ENCODE data around the gene FKBP8. TPM values are rescaled to one million over a fixed set of nuclear protein-coding genes. Genes with fewer than 3 reads are reported as not detected.
A peak's percentile ranks its signal among the peaks of the same experiment; 100 is the strongest.

FKBP8 gene
- total RNA-seq, 2 donors from 2014 or later: 169 to 174 TPM

GRCh38 chr19:18495204-18495911 lies 48.0 kb downstream of the FKBP8 start:
- intact Hi-C loops (cut with DNase I): no loop called here
- no peak for DNase-seq
- no peak for ATAC-seq

GRCh38 chr19:18494267-18494607 lies 49.1 kb downstream of the FKBP8 start:
- intact Hi-C loops (cut with DNase I): no loop called here
- DNase-seq (no peak), ATAC-seq (no peak)

- ATAC-seq (peak in 1 of 2 donors; percentile 50), DNase-seq (no peak)
- intact Hi-C loops (cut with DNase I): no loop called here
Measured at GRCh38 chr19:18493440-18494266, 49.7 kb downstream of the FKBP8 start.

GRCh38 chr19:18491995-18492953 lies 51.1 kb downstream of the FKBP8 start:
- intact Hi-C loops (cut with DNase I): no loop called here
- no peak for DNase-seq
- ATAC-seq: peak; percentile 47 to 70

GRCh38 chr19:18490728-18491127 lies 52.6 kb downstream of the FKBP8 start:
- intact Hi-C loops (cut with DNase I): no loop called here
- ATAC-seq: no peak
- DNase-seq: no peak

GRCh38 chr19:18489627-18490184 lies 53.7 kb downstream of the FKBP8 start:
- no peak for DNase-seq
- intact Hi-C loops (cut with DNase I): loop anchor here in 1 of 2 donors (2.0 kb wide), 1 partner anchor 31 kb away; no protein-coding TSS in a partner anchor

GRCh38 chr19:18488838-18489626 lies 54.3 kb downstream of the FKBP8 start:
- no peak for DNase-seq

More at GRCh38 chr19:18489627-18490184, 53.7 kb downstream of the FKBP8 start:
- ATAC-seq: no peak

GRCh38 chr19:18488403-18488723 lies 55.0 kb downstream of the FKBP8 start:
- ATAC-seq (no peak), DNase-seq (no peak)
- intact Hi-C loops (cut with DNase I): loop anchor here in 1 of 2 donors (2.0 kb wide), 1 partner anchor 32 kb away; no protein-coding TSS in a partner anchor

More at GRCh38 chr19:18488838-18489626, 54.3 kb downstream of the FKBP8 start:
- ATAC-seq: peak in 1 of 2 donors; percentile 20
- intact Hi-C loops (cut with DNase I): loop anchor here in 1 of 2 donors (2.0 kb wide), 1 partner anchor 32 kb away; no protein-coding TSS in a partner anchor

- ATAC-seq: no peak
- no peak for DNase-seq
- intact Hi-C loops (cut with DNase I): loop anchor here in 1 of 2 donors (2.0 kb wide), 1 partner anchor 33 kb away; no protein-coding TSS in a partner anchor
Measured at GRCh38 chr19:18487576-18488402, 55.6 kb downstream of the FKBP8 start.

GRCh38 chr19:18486746-18487145 lies 56.6 kb downstream of the FKBP8 start:
- ATAC-seq: no peak
- intact Hi-C loops (cut with DNase I): no loop called here
- DNase-seq: no peak

- DNase-seq: no peak
- intact Hi-C loops (cut with DNase I): no loop called here
- ATAC-seq: no peak
Measured at GRCh38 chr19:18484992-18485391, 58.4 kb downstream of the FKBP8 start.

GRCh38 chr19:18483119-18483890 lies 60.1 kb downstream of the FKBP8 start:
- ATAC-seq: no peak
- DNase-seq: no peak
- intact Hi-C loops (cut with DNase I): no loop called here

Other genes with a start within 250 kb of the FKBP8 start
- 10 to 100 TPM; 68.9 to 79.0 TPM for gene LSM4, start 220.5 kb downstream of the FKBP8 start, total RNA-seq
- 10 to 100 TPM; 27.5 to 34.7 TPM for gene PGPEP1, start 203.0 kb downstream of the FKBP8 start, total RNA-seq
- gene GDF15, start 157.4 kb downstream of the FKBP8 start, total RNA-seq: 1 to 10 TPM in 1 of 2 donors, under 1 TPM in 1; 0.50 to 1.5 TPM
- gene LRRC25, start 146.0 kb downstream of the FKBP8 start, total RNA-seq: 1 to 10 TPM; 4.9 to 8.7 TPM
- gene SSBP4, start 124.2 kb downstream of the FKBP8 start, total RNA-seq: 10 to 100 TPM; 37.4 to 49.3 TPM
- 10 to 100 TPM; 29.2 to 44.6 TPM for gene ISYNA1, start 105.4 kb downstream of the FKBP8 start, total RNA-seq
- 10 to 100 TPM; 10.8 to 18.7 TPM for gene ELL, start 21.5 kb downstream of the FKBP8 start, total RNA-seq
- gene KXD1, start 14.3 kb upstream of the FKBP8 start, total RNA-seq: 10 to 100 TPM; 53.0 to 53.4 TPM
- gene UBA52, start 28.3 kb upstream of the FKBP8 start, total RNA-seq: 100 to 1,000 TPM; 696 to 720 TPM
- 10 to 100 TPM; 65.3 to 76.0 TPM for gene REX1BD, start 45.2 kb upstream of the FKBP8 start, total RNA-seq
- gene CRLF1, start 63.2 kb upstream of the FKBP8 start, total RNA-seq: 10 to 100 TPM; 26.8 to 66.7 TPM
- 1 to 10 TPM; 1.9 to 3.3 TPM for gene TMEM59L, start 69.3 kb upstream of the FKBP8 start, total RNA-seq
- 10 to 100 TPM in 1 of 2 donors, 1 to 10 TPM in 1; 7.8 to 10.2 TPM for gene KLHL26, start 93.5 kb upstream of the FKBP8 start, total RNA-seq
- gene CRTC1, start 140.1 kb upstream of the FKBP8 start, total RNA-seq: 10 to 100 TPM; 10.5 to 11.1 TPM
- gene COMP, start 247.7 kb upstream of the FKBP8 start, total RNA-seq: 1 to 10 TPM; 6.5 to 9.8 TPM

All from left cardiac atrium (tissue), 4 donors.